Cardiac muscle cell (in vitro differentiated cells and primary cell): ENCODE results near the gene DNAH2. TPM values are rescaled to one million over a fixed set of nuclear protein-coding genes. Genes with fewer than 3 reads are reported as not detected.

Source experiments
- DNase-seq, 2 donors: peaks; one replicate each; pipeline versions ENCODE4 v3.0.0 to v3.0.0-alpha.2; 2010 to 2017; ENCODE audit warnings: low read depth in 1 of 2, low spot score in 1 of 2
- H3K27ac ChIP-seq: fragments of 200-600 bp; sonication (generic); 2 replicates; pipeline ENCODE4 v1.5.1; 2016
- H3K27me3 ChIP-seq: fragments of 200-600 bp; sonication (generic); 2 replicates; pipeline ENCODE4 v1.6.0; 2016; ENCODE audit warnings: control low read depth
- H3K36me3 ChIP-seq: fragments of 200-600 bp; sonication (generic); 2 replicates; pipeline ENCODE4 v1.5.1; 2016; ENCODE audit warnings: control low read depth
- H3K4me1 ChIP-seq: fragments of 200-600 bp; sonication (generic); 2 replicates; pipeline ENCODE4 v1.8.1; 2017; ENCODE audit warnings: low read depth, mild to moderate bottlenecking, mixed run types
- H3K4me3 ChIP-seq: fragments of 200-600 bp; sonication (generic); 2 replicates; pipeline ENCODE4 v1.5.1; 2016; ENCODE audit warnings: mild to moderate bottlenecking
- H3K9me3 ChIP-seq: fragments of 200-600 bp; sonication (generic); 2 replicates; pipeline ENCODE4 v1.5.1; 2017; ENCODE audit warnings: low read depth, mild to moderate bottlenecking, control low read depth
- CTCF ChIP-seq: IDR thresholded peaks from 2 replicates; pipeline ENCODE4 v1.5.1; 2012; ENCODE audit warnings: low read depth, mild to moderate bottlenecking, low read length
- polyA plus RNA-seq: library from polyadenylated mRNA; unstranded; fragments of >200 nt; fragmentation: Nextera tagmentation; extraction: Ambion mirVana; gene quantifications from 2 replicates; pipeline ENCODE4 v1.2.1, GENCODE V29; 2016
- total RNA-seq: library from RNA; depleted of rRNA; stranded (reverse); fragments of >200 nt; gene quantifications from 2 replicates; pipeline ENCODE4 v1.2.3, GENCODE V29; 2016

Gene DNAH2
- total and polyA plus RNA-seq, 2 experiments from 2014 or later: 0.42 to 3.0 TPM

GRCh38 chr17:7710301-7710700, 7.2 kb upstream of the DNAH2 start:
- no peak for TF ChIP-seq CTCF
- Histone ChIP-seq H3K36me3 (no peaks in the 10 kb centered on the region), H3K27me3 (no peaks in the 10 kb centered on the region), H3K4me1 (peaks cover 11% of the 10 kb centered on the region), H3K27ac (no peak overlapping the region), H3K9me3 (no peaks in the 10 kb centered on the region), H3K4me3 (no peak overlapping the region)
- DNase-seq: no peak

- no peak overlapping the region for H3K27ac ChIP-seq
- no peak for TF ChIP-seq CTCF
- H3K9me3 ChIP-seq: no peaks in the 10 kb centered on the region
- H3K4me3 ChIP-seq: no peak overlapping the region
- no peak for DNase-seq
- H3K36me3 ChIP-seq: no peaks in the 10 kb centered on the region
- H3K4me1 ChIP-seq: peaks cover 9% of the 10 kb centered on the region
- no peaks in the 10 kb centered on the region for H3K27me3 ChIP-seq
Measured at GRCh38 chr17:7711051-7711755, 6.3 kb upstream of the DNAH2 start.

- no peak overlapping the region for H3K27ac ChIP-seq
- H3K36me3 ChIP-seq: no peaks in the 10 kb centered on the region
- H3K4me3 ChIP-seq: no peak overlapping the region
- TF ChIP-seq CTCF: no peak
- no peaks in the 10 kb centered on the region for H3K9me3 ChIP-seq
- no peaks in the 10 kb centered on the region for H3K27me3 ChIP-seq
- no peak for DNase-seq
- no peaks in the 10 kb centered on the region for H3K4me1 ChIP-seq
Measured at GRCh38 chr17:7712111-7712771, 5.3 kb upstream of the DNAH2 start.

GRCh38 chr17:7713782-7714181, 3.8 kb upstream of the DNAH2 start:
- Histone ChIP-seq H3K27me3 (no peaks in the 10 kb centered on the region), H3K36me3 (no peaks in the 10 kb centered on the region), H3K27ac (no peak overlapping the region), H3K4me1 (no peaks in the 10 kb centered on the region), H3K4me3 (no peak overlapping the region), H3K9me3 (no peaks in the 10 kb centered on the region)
- no peak for TF ChIP-seq CTCF
- DNase-seq: no peak

- Histone ChIP-seq H3K9me3 (no peaks in the 10 kb centered on the region), H3K4me3 (no peak overlapping the region), H3K27me3 (no peaks in the 10 kb centered on the region), H3K27ac (no peak overlapping the region), H3K36me3 (no peaks in the 10 kb centered on the region), H3K4me1 (no peaks in the 10 kb centered on the region)
- DNase-seq: no peak
- no peak for TF ChIP-seq CTCF
Measured at GRCh38 chr17:7714721-7715594, 2.6 kb upstream of the DNAH2 start.
